Measurements from ENCODE around the gene COX19.
"Not testable (repeated sequence)": the region's sequence is repeated elsewhere in the genome, so short reads cannot be mapped to it uniquely, and the experiment has no call there.

Gene COX19

GRCh38 chr7:949021-949934, 26.1 kb downstream of the COX19 start:
- in situ Hi-C loops (cut with MboI; ENCODE audit: low sequenced_read_pairs) = no loop called here

DNA sequence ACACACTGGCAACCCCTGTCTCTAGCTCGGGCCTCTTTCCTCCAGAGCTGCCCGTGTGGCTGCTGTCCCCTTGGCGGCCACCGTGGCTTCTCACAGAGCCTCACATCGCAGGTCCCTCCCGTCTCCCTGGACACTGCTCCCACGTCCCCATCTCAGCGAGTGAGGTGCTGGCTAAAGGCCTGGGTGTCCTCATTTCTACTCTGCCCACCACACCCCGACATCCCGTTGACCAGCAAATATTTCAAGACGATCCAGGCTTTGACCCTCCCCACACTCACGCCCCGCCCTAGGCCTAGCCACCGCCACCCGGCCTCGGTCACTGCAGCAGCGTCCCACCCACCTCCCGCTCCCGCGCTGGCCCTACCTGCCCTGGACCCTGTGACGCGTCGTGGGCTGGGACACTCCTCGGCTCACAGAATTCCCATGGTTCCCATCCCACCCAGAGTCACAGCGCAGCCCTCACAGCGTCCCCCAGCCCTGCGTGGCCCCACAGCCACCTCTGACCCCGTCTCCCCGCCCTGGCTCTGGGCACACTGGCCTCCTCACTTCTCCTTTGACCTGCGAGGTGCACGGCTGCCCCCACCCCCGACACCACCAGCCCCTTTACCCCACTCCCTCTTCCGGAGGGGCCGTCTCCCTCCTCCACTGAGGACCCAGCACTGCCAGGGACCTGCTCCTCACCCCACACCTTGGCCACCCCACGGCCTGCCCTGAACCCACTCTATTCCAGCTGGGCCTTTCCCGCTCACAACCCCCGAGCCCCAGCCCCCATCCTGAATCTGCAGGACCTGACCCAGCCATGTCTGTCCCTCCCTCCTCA, 27.7 kb downstream of the COX19 start:
- in situ Hi-C loops (cut with MboI; ENCODE audit: low sequenced_read_pairs) = no loop called here

- in situ Hi-C loops (cut with MboI; ENCODE audit: low sequenced_read_pairs) = no loop called here
Observed at GRCh38 chr7:946256-946996, 28.9 kb downstream of the COX19 start.

DNA sequence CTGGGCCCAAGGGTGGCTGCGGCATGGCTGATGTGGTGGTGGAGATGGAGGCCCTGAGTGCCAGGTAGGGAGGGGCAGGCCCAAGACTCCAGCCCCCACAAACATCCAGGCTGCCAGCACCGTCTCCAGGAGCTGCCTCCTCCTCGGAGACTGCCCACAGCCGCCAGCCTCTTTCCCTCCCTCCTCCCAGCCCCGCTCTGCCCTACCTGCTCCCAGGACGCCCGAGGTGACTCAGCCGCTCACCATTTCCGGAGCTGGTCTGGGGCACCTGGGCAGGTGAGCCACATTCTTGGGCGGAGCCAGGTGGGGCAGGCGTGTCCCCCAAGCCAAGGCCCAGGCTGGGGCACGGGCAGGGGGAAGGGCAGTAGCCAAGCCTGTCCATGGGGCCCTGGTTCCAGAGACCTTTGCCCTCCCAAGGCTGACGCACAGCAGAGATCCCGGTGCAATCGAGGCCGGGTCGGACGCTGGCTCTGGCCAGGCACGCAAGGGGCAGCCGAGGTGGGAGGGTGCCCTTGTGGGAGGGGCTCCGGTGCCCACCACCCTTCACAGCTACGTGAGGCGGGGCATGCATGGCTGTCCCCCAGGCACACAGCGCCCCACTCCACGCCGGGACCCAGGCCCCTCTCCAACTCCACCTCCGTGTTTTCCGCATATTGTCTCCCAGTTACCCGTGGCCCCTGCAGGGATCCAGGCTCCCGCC, 29.6 kb downstream of the COX19 start:
- in situ Hi-C loops (cut with MboI; ENCODE audit: low sequenced_read_pairs) = no loop called here

DNA sequence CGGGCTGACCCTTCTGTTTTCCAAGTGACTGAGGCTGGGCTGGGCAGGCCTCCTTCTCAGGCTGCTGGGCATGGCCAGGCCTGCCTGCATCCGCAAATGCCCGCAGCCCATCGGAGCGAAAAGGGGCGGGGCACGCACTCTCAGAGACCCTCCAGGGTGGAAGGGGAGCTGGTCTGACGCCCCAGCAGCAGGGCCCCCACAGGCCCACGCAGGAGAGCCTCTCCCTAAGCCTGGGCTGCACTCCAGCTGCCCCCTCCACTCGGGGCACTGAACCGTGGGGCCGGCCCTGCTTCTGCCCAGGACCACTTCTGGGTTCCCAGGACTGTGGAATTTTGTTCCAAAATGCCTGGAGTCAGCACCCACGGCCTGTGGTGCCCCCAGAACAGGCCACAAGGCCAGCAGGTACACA, 30.2 kb downstream of the COX19 start:
- in situ Hi-C loops (cut with MboI; ENCODE audit: low sequenced_read_pairs) = no loop called here

- in situ Hi-C loops (cut with MboI; ENCODE audit: low sequenced_read_pairs) = no loop called here
Observed at GRCh38 chr7:944744-945143, 30.6 kb downstream of the COX19 start.

DNA sequence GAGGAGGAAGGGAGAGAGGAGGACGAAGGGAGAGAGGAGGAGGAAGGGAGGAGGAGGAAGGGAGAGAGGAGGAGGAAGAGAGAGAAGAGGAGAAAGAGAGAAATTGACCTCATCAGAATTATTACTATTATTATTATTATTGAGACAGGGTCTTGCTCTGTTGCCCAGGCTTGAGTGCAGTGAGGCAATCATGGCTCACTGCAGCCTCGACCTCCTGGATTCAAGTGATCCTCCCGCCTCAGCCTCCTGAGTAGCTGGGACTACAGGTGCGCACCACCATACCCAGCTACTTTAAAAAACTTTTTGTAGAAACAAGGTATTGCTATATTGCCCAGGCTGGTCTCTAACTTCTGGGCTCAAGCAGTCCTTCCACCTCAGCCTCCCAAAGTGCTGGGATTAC, 31.6 kb downstream of the COX19 start:
- in situ Hi-C loops (cut with MboI; ENCODE audit: low sequenced_read_pairs) = not testable (repeated sequence)

DNA sequence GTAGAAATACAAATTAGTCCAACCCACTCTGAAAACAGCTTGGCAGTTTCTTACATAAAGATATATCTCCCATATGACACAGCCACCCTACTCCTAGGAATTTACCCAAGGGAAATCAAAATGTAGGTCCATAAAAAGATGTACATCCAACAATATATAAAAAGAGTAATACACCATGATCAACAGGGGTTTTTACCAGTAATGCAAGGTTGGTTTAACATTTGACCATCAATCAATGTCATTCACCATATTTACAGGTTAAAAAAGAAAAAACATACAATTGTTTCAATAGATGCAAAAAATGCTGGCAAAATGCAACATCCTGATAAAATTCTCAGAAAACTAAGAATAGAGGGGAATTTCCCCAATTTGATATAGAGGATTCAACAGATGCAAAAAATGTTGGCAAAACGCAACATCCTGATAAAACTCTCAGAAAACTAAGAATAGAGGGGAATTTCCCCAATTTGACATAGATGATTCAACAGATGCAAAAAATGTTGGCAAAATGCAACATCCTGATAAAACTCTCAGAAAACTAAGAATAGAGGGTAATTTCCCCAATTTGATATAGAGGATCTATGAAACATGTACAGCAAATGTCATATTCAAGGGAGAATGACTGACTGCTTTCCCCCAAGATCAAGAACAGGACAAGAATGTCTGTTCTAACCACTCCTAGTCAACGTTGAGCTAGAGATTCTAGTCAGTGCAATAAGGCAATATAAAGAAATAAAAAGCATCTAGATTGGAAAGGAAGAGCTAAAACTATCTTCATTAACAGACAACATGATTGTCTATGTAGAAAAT, 34.5 kb downstream of the COX19 start:
- in situ Hi-C loops (cut with MboI; ENCODE audit: low sequenced_read_pairs) = no loop called here

GRCh38 chr7:939843-940242, 35.5 kb downstream of the COX19 start:
- in situ Hi-C loops (cut with MboI; ENCODE audit: low sequenced_read_pairs) = no loop called here

DNA sequence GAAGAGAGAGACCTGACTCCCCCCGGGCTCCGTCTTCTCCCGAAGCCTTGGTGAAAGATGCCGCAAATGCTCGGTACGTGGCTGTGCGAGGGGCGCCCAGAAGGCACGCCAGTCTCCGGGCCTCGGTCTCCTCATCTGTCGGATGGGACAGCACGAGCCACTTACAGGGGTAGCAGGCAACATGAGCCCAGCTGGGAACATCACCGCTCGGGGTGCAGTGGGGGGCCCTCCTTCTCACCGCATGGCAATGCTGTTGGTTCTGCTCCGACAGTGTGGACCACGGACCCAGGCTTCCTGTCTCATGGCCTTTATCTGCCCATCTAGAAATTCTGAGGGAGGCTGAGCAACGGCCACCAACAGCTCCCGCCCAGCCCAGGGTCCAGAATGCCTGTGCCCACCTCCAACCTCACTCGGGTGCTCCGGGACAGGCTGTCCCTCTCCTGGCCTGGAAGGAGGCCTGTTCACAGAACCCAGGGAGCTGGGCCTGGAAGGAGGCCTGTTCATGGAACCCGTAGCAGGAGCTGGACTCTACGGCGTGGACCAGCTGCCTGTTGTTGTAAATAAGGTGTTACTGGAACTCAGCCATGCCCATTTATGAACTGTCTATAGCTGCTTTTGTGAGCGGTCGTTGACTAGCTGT, 36.7 kb downstream of the COX19 start:
- in situ Hi-C loops (cut with MboI; ENCODE audit: low sequenced_read_pairs) = no loop called here

GRCh38 chr7:937856-938484, 37.4 kb downstream of the COX19 start:
- in situ Hi-C loops (cut with MboI; ENCODE audit: low sequenced_read_pairs) = no loop called here

GRCh38 chr7:936386-937054, 38.8 kb downstream of the COX19 start:
- in situ Hi-C loops (cut with MboI; ENCODE audit: low sequenced_read_pairs) = no loop called here

DNA sequence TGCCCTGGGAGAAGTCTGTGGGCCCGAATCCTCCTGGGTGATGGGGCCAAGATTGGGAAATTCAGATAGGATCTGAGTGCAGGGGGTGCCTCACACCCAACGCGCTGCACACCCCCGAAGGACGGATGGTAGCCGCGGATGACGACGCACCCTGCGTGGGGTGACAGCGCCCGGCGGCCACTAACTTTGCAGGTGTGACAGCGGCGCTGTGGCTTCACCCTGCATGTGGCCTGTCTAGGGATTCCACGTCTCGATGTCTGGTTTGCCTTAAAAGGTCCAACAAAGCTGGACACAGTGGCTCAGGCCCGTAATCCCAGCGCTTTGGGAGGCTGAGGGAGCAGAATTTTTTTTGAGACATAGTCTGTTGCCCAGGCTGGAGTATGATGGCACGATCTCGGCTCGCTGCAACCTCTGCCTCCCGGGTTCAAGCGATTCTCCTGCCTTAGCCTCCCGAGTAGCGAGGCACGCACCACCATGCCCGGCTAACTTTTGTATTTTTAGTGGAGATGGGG, 39.4 kb downstream of the COX19 start:
- in situ Hi-C loops (cut with MboI; ENCODE audit: low sequenced_read_pairs) = no loop called here

DNA sequence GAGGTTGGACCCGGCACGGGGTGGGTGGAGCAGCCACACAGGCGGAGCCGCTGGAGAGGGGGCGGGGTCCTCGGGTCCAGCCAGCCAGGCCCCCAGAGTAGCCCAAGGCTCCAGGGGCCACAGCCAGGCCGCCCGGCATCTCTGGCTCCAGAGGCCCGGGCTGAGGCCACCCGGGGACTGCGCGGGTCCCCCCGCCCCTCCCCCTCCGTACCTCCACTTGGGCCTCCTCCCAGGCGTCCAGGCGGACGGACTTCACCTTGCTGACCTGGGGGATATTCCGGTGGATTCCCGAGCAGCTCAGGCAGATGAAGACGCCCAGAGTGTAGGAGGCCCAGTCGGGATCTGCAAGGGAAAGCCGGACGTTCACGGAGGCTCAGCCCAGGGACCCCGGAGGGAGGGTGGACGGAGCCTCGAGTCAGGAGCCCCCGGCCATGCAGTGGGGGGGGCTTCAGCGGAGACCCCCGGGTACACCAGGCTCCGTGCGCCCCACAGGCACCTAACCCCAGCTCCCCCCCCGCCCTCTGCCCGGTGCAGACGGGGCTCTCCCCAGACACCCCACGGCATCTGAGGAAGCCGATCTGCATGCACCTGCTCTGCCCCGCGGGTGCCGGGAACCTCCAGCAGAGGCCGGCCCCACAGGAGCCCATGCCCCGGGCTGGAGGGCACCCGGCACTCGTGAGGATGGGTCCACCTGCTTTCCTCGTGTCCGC, 40.0 kb downstream of the COX19 start:
- in situ Hi-C loops (cut with MboI; ENCODE audit: low sequenced_read_pairs) = no loop called here

DNA sequence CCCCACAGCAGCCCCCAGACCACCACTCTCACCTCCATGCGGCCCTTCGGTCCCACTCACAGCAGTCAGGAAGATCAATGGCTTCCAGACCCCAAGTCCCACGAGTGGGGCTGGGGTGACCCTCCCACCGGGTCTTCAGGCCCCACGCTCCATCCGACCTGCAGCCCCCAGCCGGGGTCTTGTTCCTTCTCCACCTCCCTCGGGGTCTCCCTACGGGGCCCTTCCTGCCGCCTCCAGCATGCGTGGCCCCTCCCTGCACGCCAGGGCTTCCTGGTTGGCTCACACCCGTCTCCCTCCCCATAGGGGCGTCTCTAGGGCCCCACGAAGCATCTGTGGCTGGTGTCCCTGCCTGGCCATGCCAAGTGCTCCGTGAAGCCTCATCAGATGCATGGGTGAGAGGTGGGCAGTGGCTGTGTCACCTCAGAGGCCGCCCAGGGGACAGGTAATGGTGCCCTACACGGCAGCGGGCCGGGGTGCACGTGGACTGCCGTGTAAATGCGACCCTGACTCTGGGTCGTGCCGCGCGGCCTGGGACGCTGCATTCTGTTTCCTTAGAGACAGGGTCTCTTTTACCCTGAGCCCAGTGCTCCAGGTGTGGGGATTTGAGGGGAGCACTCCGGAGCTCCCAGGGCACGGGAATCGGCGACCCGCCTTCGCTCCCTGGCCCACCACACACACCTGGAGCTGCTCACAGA, 40.7 kb downstream of the COX19 start:
- in situ Hi-C loops (cut with MboI; ENCODE audit: low sequenced_read_pairs) = no loop called here

GRCh38 chr7:932651-932975, 42.7 kb downstream of the COX19 start:
- in situ Hi-C loops (cut with MboI; ENCODE audit: low sequenced_read_pairs) = no loop called here
